ENCODE results near the gene SLC35E3.
"Not testable (repeated sequence)": the region's sequence is repeated elsewhere in the genome, so short reads cannot be mapped to it uniquely, and the experiment has no call there.

SLC35E3 gene

GRCh38 chr12:68814490-68815231 is 68.7 kb downstream of the SLC35E3 start:
- DNase-seq = no peak

GRCh38 chr12:68815232-68815927 is 69.4 kb downstream of the SLC35E3 start:
- no peak for DNase-seq

GRCh38 chr12:68815928-68816800 is 70.2 kb downstream of the SLC35E3 start:
- DNase-seq = no peak

GRCh38 chr12:68819481-68819880 is 73.5 kb downstream of the SLC35E3 start:
- DNase-seq = not testable (repeated sequence)

- DNase-seq = no peak
Measured at GRCh38 chr12:68821357-68822188, 75.6 kb downstream of the SLC35E3 start.

- no peak for DNase-seq
Measured at GRCh38 chr12:68823696-68824095, 77.7 kb downstream of the SLC35E3 start.

- DNase-seq = no peak
Measured at GRCh38 chr12:68824131-68824530, 78.2 kb downstream of the SLC35E3 start.

GRCh38 chr12:68824597-68825250 is 78.7 kb downstream of the SLC35E3 start:
- DNase-seq = no peak

- DNase-seq = no peak
Measured at GRCh38 chr12:68825569-68826217, 79.7 kb downstream of the SLC35E3 start.

GRCh38 chr12:68827895-68828671 is 82.1 kb downstream of the SLC35E3 start:
- no peak for DNase-seq

GRCh38 chr12:68828672-68829068 is 82.7 kb downstream of the SLC35E3 start:
- DNase-seq = no peak

Data from stimulated activated CD8-positive, alpha-beta memory T cell treated with anti-CD3 and anti-CD28 coated beads, Interleukin-4, amount 100 ng/mL, for 48 hours (primary cell).